Measurements from ENCODE around the gene G6PD.

Gene G6PD

GRCh38 chrX:154487518-154488290 lies 58.9 kb downstream of the G6PD start:
- no peak for DNase-seq (ENCODE audit: low read depth)

GRCh38 chrX:154486396-154487207 lies 60.0 kb downstream of the G6PD start, which contains the start of gene UBL4A:
Gene UBL4A, minus strand, starts transcription at chrX:154486615. Its CDS starts 31 bp downstream, at chrX:154486584.
- no peak for DNase-seq (ENCODE audit: low read depth)

- DNase-seq (ENCODE audit: low read depth): no peak
Observed at GRCh38 chrX:154486052-154486395, 60.6 kb downstream of the G6PD start.

GRCh38 chrX:154485150-154486051 lies 61.2 kb downstream of the G6PD start:
- no peak for DNase-seq (ENCODE audit: low read depth)

- DNase-seq (ENCODE audit: low read depth): no peak
Observed at GRCh38 chrX:154484255-154485149, 62.1 kb downstream of the G6PD start.

GRCh38 chrX:154483325-154483724 lies 63.3 kb downstream of the G6PD start:
- no peak for DNase-seq (ENCODE audit: low read depth)

GRCh38 chrX:154482786-154483185 lies 63.9 kb downstream of the G6PD start:
- DNase-seq (ENCODE audit: low read depth): no peak

GRCh38 chrX:154481911-154482601 lies 64.6 kb downstream of the G6PD start:
- no peak for DNase-seq (ENCODE audit: low read depth)

Measured in HS-5 (cell line).